GM19043 (cell line): ENCODE data around the gene GDAP1L1.

Experiments
- ATAC-seq: cut with Tn5 transposase; IDR thresholded peaks from one replicate; pipeline ENCODE4 v1.9.1; 2021; ENCODE audit warnings: low read depth; ENCODE audit not compliant: unreplicated experiment

Gene GDAP1L1

GRCh38 chr20:44247131-44247571 is at the start of gene GDAP1L1:
TSS of gene GDAP1L1 (plus strand) at chr20:44247308. CDS start at chr20:44247335, 27 bp downstream.
- no peak for ATAC-seq

- no peak for ATAC-seq
These were observed 48.2 kb upstream of the GDAP1L1 start for GRCh38 chr20:44198872-44199271.

- ATAC-seq, result no peak
These were observed 47.2 kb upstream of the GDAP1L1 start for GRCh38 chr20:44199877-44200276.

- no peak for ATAC-seq
These were observed 46.7 kb upstream of the GDAP1L1 start for GRCh38 chr20:44200371-44200770.

GRCh38 chr20:44200983-44201382 is 46.1 kb upstream of the GDAP1L1 start:
- ATAC-seq, result no peak

- ATAC-seq, result no peak
These were observed 43.9 kb upstream of the GDAP1L1 start for GRCh38 chr20:44203161-44203560.

GRCh38 chr20:44204156-44204831 is 42.8 kb upstream of the GDAP1L1 start:
- ATAC-seq, result no peak

GRCh38 chr20:44204832-44205215 is 42.3 kb upstream of the GDAP1L1 start:
- ATAC-seq, result no peak

GRCh38 chr20:44206132-44206531 is 41.0 kb upstream of the GDAP1L1 start:
- ATAC-seq, result no peak

- no peak for ATAC-seq
These were observed 39.9 kb upstream of the GDAP1L1 start for GRCh38 chr20:44207126-44207723.

GRCh38 chr20:44208165-44208564 is 38.9 kb upstream of the GDAP1L1 start:
- no peak for ATAC-seq

- no peak for ATAC-seq
These were observed 38.3 kb upstream of the GDAP1L1 start for GRCh38 chr20:44208770-44209169.

- no peak for ATAC-seq
These were observed 37.3 kb upstream of the GDAP1L1 start for GRCh38 chr20:44209686-44210405.

- ATAC-seq, result peak; percentile 78
These were observed 36.5 kb upstream of the GDAP1L1 start, which contains the start of gene OSER1 for GRCh38 chr20:44210406-44211176. TSS of gene OSER1 (minus strand) at chr20:44210771. CDS start at chr20:44206957, 3,814 bp downstream.

GRCh38 chr20:44211177-44212039 is 35.7 kb upstream of the GDAP1L1 start:
- no peak for ATAC-seq

GRCh38 chr20:44212792-44213191 is 34.3 kb upstream of the GDAP1L1 start:
- ATAC-seq, result no peak

- ATAC-seq, result no peak
These were observed 32.0 kb upstream of the GDAP1L1 start for GRCh38 chr20:44215125-44215524.

- no peak for ATAC-seq
These were observed 29.6 kb upstream of the GDAP1L1 start for GRCh38 chr20:44217342-44218092.

- no peak for ATAC-seq
These were observed 28.7 kb upstream of the GDAP1L1 start for GRCh38 chr20:44218446-44218845.
